NCI-H2196 (cell line): ENCODE results near the gene CFAP20DC.
"Not testable (repeated sequence)": the region's sequence is repeated elsewhere in the genome, so short reads cannot be mapped to it uniquely, and the experiment has no call there.

Source experiments
- DNase-seq: peaks from one replicate; lab custom pipeline; 2025; ENCODE audit not compliant: unreplicated experiment; lab: John Stamatoyannopoulos, UW

Gene CFAP20DC

DNA sequence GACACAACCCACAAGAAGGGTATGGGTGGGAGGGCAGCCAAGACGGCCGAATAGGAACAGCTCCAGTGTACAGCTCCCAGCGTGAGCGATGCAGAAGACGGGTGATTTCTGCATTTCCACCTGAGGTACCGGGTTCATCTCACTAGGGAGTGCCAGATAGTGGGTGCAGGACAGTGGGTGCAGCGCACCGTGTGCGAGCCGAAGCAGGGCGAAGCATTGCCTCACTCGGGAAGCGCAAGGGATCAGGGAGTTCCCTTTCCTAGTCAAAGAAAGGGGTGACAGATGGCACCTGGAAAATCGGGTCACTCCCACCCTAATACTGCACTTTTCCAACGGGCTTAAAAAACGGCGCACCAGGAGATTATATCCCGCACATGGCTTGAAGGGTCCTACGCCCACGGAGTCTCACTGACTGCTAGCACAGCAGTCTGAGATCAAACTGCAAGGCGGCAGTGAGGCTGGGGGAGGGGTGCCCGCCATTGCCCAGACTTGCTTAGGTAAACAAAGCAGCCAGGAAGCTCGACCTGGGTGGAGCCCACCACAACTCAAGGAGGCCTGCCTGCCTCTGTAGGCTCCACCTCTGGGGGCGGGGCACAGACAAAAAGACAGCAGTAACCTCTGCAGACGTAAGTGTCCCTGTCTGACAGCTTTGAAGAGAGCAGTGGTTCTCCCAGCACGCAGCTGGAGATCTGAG, 243.1 kb downstream of the CFAP20DC start:
- not testable (repeated sequence) for DNase-seq

DNA sequence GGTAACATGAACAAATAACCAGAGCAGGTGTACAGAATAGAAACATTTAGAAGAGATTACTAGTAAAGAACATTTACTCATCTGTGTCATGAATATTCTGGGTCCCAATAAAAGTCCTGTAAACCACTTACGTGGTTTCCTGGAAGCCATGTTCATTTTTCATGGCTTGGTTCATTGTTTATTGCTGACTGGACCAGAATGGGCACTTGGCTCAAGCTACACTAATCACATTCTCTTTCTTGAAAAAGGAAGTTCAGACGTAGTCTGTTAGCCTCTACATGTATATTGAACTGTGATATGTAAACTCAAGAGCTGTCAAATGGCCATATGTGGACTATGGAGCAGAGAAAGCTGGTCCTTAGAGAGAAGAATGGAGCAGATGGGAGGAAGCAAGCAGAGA, 244.9 kb downstream of the CFAP20DC start:
- no peak for DNase-seq

DNA sequence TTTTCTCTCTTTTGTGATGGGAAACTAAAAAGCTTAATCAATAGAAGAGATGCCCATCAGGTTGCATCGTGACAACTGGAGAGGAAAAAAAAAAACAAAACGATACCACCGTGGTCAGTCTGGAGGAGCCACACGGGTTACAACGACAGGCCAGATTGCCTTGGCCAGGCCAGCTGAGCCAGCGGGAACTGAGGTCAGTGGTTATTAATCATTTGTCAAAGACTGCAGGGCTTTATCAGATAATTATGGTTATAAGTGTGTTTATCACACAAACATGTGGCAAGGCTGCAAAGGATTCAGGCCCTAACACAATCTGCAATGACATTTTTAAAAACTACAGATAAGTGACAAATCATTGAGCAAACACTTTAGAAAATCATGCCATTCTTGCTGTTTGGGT, 248.3 kb downstream of the CFAP20DC start:
- DNase-seq, result no peak

DNA sequence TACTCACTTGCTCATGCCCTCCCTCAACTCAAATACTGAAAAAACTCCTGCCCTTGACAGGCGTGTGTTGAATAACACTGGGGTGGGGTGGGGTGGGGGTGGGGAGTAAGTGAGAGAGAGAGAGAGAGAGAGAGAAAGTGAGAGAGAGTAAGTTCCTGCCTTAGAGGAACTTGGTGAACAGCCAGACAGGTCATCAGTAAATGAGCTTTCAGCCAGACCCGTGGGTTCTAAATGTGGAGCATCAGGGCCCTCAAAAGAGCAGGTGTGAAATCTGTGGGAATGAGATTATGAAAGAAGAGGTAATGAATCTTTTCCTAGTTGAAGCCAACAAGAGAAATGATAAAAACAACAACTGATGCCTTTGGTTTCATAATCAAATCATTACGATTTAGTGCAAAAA, 248.9 kb downstream of the CFAP20DC start:
- DNase-seq, result no peak

DNA sequence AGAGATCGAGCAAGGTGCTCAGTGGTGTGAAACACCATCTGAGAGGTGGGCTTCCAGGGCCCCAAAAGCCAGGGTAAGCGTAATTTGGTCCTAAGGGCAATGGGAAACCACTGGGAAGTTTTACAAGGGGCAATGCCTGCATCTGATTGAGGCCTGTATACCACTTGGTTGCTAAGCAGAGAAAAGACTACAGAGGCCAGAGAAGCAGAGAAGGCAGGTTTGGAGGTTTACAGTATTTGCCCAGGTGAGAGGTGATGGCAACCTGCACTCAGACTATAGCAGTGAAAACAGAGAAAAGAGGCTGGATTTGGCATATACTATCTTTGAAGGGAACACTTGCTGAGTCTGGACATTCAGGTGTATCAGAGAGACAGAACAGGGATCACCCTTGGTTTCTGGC, 249.8 kb downstream of the CFAP20DC start:
- no peak for DNase-seq

DNA sequence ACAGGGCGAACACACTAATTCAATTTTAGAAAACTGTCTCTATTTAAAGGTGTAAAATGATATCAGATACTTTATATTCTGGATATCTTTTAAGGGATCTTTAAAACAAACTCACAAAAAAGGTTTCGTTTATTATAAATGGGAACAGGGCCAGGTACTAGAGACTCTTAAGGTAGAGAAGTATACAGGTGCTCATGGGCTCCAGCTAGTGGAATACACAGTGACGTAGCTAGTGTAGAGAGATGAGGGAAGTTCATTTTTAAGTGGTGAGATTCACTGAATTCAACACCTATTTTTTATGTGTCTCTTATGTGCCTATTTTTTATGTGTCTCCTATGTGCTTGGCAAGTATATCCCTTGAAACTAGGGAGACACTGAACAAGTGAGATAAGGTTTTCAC, 250.6 kb downstream of the CFAP20DC start:
- no peak for DNase-seq

DNA sequence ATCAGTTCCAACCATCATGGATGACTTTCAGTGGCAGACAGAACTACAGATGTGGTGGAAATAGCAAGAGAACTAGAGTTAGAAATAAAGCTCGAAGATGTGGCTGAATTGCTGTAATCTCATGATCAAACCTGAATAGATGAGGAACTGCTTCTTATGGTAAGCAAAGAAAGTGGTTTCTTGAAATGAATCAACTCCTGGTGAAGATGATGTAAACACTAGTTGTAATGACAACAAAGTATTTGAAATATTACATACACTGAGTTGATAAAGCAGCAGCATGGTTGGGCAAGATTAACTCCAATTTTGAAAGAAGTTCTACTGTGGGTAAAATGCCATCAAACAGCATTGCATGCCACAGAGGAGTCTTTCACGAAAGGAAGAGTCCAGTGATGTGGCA, 251.5 kb downstream of the CFAP20DC start:
- DNase-seq, result no peak

DNA sequence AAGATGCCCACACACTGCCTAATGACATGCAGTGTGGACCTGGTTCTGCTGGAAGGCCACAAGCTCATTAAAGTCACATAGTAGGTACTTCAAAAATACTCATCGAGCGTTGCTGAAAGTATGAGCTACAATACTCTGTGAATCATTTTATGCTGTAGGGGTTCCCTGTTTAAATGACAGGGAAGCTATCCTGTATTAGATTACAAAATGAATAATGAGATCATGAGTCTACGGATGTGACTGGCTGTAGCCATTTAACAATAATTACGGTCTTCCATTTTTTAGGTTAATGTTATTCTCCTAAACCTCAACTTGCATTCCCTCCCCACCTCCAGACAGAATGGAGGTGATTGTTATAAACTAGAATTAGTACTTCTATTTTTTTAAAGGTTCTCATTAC, 255.1 kb downstream of the CFAP20DC start:
- DNase-seq, result no peak

DNA sequence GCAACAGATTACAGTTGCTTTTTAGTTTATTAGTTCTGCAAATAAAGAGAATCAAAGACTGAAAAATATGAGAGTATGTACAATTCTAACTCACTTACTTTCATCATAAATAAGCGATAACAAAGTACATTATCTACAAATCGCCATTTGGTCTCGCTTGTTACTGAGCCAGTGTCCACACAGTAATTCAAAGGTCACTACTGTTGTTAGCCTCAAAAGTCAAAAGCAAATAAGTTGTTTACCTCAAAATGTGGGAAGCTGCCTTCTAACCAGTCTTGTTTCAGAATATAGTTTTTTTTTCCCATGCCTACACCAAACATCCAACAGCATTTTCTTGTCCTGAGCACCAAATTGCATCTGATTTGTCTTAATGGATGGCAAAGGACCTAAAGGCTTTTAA, 255.9 kb downstream of the CFAP20DC start:
- no peak for DNase-seq

DNA sequence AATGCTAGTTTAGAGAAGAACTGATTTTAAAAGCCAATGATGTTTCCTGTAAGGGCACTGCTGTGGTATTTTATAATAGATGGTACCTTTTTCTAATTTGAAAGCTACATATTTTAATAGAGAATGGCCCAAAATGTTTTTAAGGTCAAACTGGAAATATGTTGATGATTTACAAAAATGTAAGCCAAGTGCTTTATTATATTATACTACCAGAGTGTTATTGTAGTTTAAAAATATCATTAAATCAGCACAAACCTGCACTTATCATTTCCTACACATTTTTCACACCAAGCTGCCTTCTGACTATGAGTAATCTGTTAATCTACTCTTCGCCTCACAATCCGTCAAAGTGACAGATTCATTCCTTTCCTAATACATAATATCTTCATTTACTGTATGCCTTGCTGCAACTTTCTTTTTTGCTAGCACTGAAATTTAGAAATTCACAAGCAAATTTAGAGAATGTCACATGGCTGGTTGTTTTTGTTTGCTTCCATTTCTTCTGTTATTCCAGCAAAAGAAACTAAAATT, 256.8 kb downstream of the CFAP20DC start:
- DNase-seq, result no peak

DNA sequence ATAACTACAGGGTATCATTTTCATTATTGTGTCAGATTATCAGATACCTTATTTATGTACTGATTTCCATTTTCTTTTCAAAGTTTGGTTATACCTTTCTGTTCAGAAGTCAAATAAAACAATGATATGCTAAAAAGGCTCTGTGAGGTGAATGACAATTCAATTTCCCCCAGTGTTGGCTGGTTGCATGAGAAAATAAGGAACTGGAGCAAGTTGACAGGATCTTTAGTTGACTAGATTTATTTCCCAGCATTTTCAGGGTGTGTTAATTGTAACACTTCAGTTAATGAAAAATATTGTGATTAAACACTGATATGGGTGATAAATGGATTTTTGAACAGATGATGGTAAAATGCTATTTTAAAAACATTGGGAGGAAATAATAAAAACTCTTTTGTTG, 260.4 kb downstream of the CFAP20DC start:
- DNase-seq, result no peak

DNA sequence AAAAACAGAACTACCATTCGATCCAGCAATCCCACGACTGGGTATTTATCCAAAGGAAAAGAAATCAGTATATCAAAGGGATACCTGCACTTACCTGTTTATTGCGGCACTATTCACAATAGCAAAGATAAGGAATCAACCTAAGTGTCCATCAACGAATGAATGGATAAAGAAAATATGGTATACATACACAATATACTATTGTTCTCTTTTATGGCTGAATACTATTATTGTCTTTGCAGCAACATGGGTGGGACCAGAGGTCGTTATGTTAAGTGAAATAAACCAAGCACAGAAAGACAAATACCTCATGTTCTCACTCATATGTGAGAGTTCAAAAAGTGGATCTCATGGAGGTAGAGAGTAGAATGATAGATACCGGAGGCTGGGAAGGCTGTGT, 264.9 kb downstream of the CFAP20DC start:
- DNase-seq, result no peak

DNA sequence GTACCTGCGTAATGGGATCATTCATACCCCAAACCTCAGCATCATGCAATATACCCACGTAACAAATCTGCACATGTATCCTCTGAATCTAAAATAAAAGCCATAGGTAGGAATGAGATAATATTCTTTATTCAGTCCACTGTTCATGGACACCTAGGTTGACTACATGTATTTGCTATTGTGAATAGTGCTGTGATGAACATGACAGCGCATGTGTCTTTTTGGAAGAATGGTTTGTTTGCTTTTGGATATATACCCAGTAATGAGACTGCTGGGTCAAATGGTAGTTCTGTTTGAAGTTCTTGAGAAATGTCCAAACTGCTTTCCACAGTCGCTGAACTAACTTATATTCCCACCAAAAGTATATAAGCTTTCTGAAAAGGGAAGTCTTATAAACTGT, 265.4 kb downstream of the CFAP20DC start:
- DNase-seq, result no peak

DNA sequence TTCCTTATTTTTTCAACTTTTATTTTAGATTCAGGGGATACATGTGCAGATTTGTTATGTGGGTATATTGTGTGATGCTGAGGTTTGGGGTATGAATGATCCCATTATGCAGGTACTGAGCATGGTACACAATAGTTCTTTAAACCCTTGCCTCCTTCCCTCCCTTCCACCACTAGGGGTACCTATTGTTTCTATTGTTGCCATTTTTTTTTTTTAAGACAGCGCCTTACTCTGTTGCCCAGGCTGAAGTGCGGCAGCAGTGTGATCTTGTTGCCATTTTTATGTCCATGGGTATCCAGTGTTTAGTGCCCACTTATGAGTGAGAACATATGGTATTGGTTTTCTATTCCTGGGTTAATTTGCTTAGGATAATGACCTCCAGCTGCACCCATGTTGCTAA, 266.0 kb downstream of the CFAP20DC start:
- no peak for DNase-seq

DNA sequence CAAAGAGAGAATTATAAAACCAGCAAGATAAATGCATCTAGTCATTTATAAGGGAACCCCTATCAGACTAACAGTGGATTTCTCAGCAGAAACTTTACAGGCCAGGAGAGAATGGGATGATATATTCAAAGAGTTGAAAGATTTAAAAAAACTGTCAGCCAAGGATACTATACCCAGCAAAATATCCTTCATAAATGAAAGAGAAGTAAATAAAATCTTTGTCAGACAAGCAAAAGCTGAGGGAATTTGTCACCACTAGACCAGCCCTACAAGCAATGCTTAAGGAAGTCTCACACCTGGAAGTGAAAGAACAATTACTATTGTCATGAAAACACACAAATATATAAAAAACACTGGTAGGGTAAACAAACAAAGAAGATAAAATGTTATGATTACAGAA, 269.9 kb downstream of the CFAP20DC start:
- DNase-seq, result no peak

DNA sequence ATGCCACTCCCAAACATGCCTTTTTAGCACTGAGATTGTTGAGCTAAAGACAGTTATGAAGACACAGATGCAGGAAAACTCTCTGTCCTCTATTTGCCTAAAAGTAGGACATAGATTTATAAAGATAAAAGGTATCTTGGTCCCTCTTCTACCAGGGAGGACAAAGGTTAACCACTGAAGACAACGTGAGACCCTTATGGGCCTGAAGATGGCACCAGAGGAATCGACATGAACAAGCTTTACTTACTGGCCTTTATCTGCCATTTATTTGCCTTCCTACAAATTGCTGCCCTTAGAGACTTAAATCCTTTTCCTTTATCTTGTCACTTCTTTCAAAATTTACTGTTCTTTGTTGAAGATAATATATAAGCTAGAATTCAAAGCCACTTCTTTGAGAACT, 273.6 kb downstream of the CFAP20DC start:
- DNase-seq, result no peak

DNA sequence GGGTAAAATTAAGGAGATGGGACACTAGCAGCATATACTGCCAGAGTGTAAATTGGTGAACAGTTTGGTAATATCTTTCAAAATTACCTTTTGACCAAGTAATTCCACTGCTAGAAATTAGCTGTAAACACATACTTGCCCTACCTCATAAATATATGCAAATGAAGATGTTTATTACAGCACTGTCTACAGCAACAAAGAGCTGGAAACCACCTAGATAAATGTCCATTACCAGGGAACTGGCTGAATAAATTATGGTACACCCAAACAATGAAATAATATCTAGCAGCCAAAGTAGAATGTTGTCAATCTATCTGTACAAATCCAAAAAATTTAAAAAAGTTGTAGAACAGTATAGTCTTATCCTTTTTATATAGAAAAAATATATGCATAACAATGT, 277.4 kb downstream of the CFAP20DC start:
- DNase-seq, result no peak

DNA sequence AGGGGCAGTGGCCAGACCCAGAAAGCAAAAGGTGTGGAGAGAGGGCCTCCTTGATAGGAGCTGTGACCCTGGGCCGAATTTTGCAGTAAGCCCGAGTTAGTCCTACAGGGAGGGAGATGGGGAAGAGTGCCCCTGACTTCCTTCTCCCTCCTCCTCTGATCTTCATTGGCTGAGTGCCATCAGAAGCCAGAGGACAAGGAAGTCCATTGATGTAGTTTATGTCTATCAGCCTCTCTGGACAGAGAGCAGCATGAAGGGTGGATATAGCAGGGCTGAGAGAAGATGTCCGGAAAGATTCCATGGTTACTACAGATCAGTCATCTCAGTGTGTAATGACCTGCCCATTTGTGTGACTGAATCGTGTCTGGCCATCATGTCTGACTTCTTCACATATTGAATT, 280.8 kb downstream of the CFAP20DC start:
- no peak for DNase-seq

DNA sequence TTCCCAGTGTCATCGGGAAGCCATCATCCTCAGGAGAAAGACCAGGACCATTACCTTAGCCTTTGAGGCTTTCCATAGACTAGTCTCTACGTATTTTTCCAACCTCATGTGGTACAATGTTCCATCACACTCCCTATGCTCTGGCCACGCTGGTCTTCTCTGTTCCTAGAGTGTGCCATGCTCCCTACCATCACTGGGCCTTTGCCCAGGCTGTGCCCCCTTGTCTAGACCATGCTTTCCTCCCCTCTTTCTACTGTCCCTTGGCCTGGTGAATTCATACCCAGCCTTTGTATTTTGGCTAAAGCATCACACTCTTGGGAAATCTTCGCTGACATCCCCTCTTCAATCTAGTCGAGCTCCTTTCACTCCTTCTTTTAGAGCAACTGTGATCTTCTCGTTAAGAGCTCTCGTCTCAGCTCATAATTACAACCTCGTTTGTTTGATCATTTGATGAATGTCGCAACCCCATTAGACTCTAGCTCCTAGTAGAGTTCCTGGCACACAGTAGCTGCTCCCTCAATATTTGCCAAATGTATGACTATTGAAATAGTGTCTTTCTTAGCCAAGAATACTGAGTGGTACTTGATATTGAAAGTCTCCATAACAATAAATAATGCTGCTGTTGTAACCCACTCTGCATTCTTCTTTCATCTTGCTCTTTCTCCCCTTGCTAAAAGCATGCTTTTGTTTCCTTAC, 283.1 kb downstream of the CFAP20DC start:
- DNase-seq, result no peak

DNA sequence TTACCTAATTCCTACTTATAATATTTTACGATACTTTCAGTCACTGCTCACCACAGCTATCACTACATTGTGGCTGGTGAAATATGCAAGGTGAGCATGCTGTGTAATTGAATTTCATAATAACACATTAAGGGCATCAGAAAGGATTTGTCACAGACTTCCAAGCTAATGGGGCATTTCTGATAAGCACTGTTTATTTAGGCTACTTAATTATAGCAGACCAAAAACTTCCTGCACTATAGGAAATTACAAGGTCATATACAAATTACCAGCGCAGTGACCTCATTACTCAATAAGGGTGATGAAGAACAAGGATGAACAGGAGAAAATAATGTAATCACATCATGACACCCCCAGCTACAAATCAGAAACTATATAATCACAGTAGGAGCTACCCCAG, 294.7 kb downstream of the CFAP20DC start:
- DNase-seq, result no peak

DNA sequence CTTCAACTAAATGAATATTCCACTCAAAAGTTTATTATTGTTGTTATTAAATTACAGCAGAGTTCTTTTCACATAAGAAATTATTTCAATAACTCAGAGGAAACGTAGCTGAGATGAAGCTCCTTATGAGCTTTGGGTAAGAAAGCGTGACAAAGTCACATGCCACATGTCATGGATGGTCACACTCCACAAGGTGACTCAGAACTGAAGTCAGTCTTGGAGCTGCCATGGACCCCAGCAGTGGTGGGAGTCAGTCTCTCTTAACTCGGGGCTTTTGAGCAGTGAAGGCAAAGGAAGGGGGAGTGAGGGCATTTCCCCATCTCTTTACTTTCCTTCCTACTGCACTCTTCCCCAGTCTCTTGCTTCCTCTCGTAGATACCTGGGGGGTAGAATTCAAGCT, 295.8 kb downstream of the CFAP20DC start:
- DNase-seq, result no peak

DNA sequence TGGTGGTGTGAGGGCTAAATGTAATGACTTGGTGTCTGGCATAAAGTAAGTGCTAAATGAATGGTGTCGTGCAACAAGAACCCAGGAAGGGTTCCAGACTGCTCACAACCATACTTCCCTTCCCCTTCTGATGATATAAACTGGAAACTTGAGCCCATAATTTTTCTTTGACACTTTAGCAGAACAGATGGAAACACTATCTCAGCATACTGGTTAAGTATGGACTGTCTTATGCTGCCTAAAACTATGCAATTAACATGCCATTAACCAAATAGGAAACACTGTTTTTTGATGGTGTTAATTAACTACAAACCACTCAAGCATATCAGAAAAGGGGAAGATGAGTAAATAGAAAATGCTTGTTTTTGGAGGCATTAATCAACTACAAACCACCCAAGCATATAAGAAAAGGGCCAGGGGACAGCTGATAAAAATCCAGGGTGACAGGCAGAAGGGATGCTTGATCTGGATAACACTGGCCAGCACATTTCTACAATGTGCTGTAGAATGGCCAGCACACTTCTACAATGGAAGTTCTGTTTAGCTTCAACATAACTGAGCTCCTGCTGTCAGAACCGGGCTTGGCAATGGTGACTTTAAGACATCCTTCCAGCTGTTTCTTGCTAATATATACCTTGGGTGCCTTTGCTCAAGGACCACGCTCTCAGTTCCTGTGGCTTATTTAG, 297.8 kb downstream of the CFAP20DC start:
- no peak for DNase-seq
